Measurements from ENCODE around the gene AGTR2.

DNA sequence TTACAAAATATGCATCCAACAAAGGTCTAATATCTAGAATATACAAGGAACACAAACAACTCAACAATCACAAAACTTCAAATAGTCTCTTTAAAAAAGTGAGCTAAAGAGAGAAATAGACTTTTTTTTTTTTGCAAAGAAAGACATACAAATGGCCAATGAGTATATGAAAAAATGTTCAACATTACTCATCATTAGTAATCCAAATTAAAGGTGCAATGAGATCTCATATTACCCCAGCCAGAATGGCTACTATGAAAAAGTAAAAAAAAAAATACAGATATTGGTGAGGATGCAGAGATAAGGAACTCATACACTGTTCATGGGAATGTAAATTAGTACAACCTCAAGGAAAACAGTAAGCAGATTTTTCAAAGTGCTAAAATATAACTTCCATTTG lies 24.1 kb downstream of the AGTR2 start:
- TF ChIP-seq, protein P1, sequence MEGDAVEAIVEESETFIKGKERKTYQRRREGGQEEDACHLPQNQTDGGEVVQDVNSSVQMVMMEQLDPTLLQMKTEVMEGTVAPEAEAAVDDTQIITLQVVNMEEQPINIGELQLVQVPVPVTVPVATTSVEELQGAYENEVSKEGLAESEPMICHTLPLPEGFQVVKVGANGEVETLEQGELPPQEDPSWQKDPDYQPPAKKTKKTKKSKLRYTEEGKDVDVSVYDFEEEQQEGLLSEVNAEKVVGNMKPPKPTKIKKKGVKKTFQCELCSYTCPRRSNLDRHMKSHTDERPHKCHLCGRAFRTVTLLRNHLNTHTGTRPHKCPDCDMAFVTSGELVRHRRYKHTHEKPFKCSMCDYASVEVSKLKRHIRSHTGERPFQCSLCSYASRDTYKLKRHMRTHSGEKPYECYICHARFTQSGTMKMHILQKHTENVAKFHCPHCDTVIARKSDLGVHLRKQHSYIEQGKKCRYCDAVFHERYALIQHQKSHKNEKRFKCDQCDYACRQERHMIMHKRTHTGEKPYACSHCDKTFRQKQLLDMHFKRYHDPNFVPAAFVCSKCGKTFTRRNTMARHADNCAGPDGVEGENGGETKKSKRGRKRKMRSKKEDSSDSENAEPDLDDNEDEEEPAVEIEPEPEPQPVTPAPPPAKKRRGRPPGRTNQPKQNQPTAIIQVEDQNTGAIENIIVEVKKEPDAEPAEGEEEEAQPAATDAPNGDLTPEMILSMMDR (conservative IDR thresholded peaks at IDR 0.05; ENCODE audit: low read length): no peak
- TF ChIP-seq EZH2phosphoT487 (IDR thresholded peaks at IDR 0.05; ENCODE audit: borderline replicate concordance, low read depth, low read length): no peak
